Retinal pigment epithelial cell (primary cell): ENCODE results near the gene MXD3.

Experiments
- DNase-seq: peaks from one replicate; pipeline ENCODE4 v3.0.0-alpha.2; 2010; ENCODE audit warnings: low read depth
- H3K4me3 ChIP-seq: 2 replicates; pipeline ENCODE4 v1.5.1; 2011; ENCODE audit warnings: mild to moderate bottlenecking, low read length, control low read depth, moderate library complexity
- CTCF ChIP-seq: conservative IDR thresholded peaks from 2 replicates; pipeline ENCODE4 v1.5.1; 2011; ENCODE audit warnings: low read depth, low read length, control low read depth, inconsistent platforms

The MXD3 gene

DNA sequence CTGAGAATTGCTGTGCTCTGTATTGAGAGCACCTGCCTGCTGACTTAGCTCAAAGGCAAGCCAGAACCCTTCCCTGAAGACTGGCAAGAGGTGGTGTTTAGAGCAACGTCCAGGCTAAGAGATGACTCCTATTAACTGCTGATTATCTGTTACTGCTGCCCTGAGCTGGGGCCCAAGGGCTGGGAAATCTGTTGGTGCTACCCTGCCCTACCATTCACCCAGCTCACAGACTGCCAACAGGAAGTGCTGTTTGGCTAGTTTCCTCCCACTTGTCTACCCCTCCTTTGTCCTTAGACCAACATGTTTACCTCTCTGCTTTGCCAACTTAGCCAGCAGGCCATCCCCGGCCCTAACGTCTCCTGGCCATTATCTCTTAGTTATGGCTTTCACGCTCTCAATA lies 15.1 kb downstream of the MXD3 start:
- DNase-seq = no peak
- H3K4me3 ChIP-seq = no peak overlapping the region
- TF ChIP-seq CTCF = no peak

DNA sequence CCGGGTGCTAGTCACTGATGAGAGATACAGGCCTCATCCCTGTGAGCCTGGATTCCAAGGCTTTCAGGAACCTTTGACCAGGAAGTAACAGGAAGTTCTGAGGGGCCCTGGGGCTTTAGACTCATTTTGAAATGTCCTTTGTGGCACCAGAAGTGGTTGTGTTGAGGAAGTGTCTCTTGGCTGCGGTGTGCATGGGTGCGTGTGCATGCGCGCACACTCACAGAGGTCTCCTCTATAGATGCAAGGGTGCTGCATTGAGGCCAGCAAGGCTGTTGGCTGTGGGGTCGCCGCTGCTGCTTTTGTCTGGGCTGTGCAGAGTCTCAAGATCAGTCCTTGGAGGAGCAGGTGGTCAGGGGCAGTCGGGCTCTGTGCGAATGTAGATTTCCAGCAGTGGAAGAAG lies 15.8 kb downstream of the MXD3 start:
- DNase-seq = no peak
- H3K4me3 ChIP-seq = no peak overlapping the region
- no peak for TF ChIP-seq CTCF

- no peak overlapping the region for H3K4me3 ChIP-seq
- no peak for DNase-seq
- no peak for TF ChIP-seq CTCF
These were observed 17.1 kb downstream of the MXD3 start for GRCh38 chr5:177294632-177295031.

DNA sequence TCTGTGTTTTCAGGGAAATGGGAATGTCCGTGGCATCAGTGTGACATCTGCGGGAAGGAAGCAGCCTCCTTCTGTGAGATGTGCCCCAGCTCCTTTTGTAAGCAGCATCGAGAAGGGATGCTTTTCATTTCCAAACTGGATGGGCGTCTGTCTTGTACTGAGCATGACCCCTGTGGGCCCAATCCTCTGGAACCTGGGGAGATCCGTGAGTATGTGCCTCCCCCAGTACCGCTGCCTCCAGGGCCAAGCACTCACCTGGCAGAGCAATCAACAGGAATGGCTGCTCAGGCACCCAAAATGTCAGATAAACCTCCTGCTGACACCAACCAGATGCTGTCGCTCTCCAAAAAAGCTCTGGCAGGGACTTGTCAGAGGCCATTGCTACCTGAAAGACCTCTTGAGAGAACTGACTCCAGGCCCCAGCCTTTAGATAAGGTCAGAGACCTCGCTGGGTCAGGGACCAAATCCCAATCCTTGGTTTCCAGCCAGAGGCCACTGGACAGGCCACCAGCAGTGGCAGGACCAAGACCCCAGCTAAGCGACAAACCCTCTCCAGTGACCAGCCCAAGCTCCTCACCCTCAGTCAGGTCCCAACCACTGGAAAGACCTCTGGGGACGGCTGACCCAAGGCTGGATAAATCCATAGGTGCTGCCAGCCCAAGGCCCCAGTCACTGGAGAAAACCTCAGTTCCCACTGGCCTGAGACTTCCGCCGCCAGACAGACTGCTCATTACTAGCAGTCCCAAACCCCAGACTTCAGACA lies 17.7 kb downstream of the MXD3 start:
- no peak for DNase-seq
- TF ChIP-seq CTCF = no peak
- H3K4me3 ChIP-seq = no peak overlapping the region

DNA sequence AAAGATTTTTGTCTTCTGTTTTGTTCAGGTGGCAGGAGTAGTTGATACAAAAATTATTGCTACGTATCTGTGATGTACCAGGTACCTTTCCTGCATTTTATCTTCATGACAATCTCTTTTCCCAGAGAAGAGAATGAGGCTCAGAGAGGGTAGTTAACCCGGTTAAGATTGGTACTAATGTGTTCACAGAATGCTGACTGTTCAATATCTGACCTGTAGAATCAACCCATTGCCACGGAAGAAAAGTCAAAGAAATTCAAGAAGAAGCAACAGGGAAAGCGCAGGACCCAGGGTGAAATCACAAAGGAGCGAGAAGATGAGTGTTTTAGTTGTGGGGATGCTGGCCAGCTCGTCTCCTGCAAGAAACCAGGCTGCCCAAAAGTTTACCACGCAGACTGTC lies 20.0 kb downstream of the MXD3 start:
- no peak for TF ChIP-seq CTCF
- H3K4me3 ChIP-seq = no peak overlapping the region
- no peak for DNase-seq

DNA sequence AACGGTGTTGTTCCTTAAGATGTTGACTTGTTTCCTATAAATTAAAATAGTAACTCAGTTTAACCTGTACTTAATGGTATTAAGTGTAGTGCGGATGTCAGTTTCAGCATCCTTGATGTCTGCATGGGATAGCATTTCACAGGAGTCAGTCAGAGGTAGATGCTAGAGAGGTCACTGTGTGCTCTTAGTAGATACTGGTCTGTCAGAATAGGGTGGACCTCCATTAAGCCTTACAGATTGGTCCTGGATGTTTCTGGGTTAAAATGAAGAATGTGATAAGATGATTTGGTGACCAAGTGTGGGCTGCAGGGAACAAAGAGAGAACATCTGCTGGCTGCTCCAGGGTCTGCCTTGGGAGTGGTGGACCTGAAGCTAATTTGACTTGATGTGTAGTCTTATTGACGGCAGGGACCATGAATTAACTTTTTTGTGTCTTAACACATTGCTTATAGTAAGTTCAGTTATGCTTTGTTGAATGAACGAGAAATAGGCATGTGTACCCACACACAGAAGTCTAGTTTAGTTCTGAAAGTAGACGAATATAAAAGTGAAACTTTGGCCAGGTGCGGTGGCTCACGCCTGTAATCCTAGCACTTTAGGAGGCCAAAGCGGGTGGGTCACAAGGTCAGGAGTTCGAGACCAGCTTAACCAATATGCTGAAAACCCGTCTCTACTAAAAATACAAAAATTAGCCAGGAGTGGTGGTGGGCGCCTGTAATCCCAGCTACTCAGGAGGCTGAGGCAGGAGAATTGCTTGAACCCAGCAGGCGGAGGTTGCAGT lies 20.7 kb downstream of the MXD3 start:
- H3K4me3 ChIP-seq = no peak overlapping the region
- no peak for TF ChIP-seq CTCF
- no peak for DNase-seq

DNA sequence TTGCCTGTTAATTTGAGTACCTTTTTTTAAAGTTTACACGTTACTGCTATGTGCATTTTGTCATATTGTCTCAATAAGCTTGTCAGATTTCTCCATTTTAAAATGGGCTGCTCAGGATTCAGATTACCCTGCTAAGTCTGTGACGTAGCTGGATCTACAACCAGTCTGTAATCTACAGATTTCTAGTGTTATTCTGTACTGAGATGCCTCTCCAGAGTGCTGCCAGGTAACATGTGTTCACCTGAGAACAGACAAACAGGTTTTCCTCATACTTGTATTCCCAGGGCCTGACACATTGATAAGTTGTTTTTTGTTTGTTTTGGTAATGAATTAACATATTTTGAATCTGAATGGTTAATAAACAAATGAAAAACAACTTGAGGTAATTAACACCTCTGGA lies 23.5 kb downstream of the MXD3 start:
- no peak for DNase-seq
- H3K4me3 ChIP-seq = no peak overlapping the region
- no peak for TF ChIP-seq CTCF
